ENCODE data around the gene PYGB.

DNA sequence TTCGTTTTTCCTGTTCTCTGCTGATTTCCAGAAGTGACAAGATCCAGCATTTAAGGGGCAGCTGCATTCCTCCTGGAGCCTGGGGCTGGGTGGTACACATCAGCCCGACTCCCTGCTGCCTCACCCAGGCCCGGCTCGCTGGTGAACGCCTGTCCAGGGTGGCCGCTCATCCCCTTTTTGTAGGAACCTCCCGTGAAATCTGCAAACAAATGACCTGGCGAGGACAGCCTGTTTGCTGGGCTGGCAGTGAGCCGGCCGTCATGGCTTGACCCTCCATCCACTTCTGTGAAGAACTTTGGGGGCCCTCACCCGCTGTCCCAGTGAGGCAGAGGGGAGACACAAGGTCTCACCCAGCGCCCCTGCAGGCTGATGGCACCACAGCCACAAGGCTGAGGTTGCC is 39.0 kb downstream of the PYGB start:
- TF ChIP-seq YY1 (IDR thresholded peaks at IDR 0.05; ENCODE audit: insufficient read depth, insufficient read length) (no peak), ZNF274 (IDR thresholded peaks at IDR 0.05; ENCODE audit: low read depth, low read length) (no peak)

Measured in NT2/D1 (cell line).